HG03342 (cell line): Measurements from ENCODE around the gene NADK.
A peak's percentile ranks its signal among the peaks of the same experiment; 100 is the strongest.

ENCODE experiments used
- ATAC-seq: cut with Tn5 transposase; IDR thresholded peaks from one replicate; pipeline ENCODE4 v1.9.1; 2021; ENCODE audit warnings: mild to moderate bottlenecking, moderate library complexity; ENCODE audit not compliant: unreplicated experiment

The NADK gene

GRCh38 chr1:1788136-1788535, 9.9 kb upstream of the NADK start:
- no peak for ATAC-seq

GRCh38 chr1:1786836-1787605, 8.8 kb upstream of the NADK start:
- no peak for ATAC-seq

GRCh38 chr1:1785666-1786065, 7.4 kb upstream of the NADK start:
- ATAC-seq = no peak

GRCh38 chr1:1784933-1785332, 6.7 kb upstream of the NADK start:
- no peak for ATAC-seq

- no peak for ATAC-seq
Observed at GRCh38 chr1:1783320-1783719, 5.0 kb upstream of the NADK start.

- no peak for ATAC-seq
Observed at GRCh38 chr1:1782399-1783221, 4.3 kb upstream of the NADK start.

- no peak for ATAC-seq
Observed at GRCh38 chr1:1781526-1781903, 3.2 kb upstream of the NADK start.

GRCh38 chr1:1780598-1781525, 2.6 kb upstream of the NADK start:
- ATAC-seq = no peak

- ATAC-seq = no peak
Observed at GRCh38 chr1:1779691-1780597, 1.7 kb upstream of the NADK start.

GRCh38 chr1:1779320-1779675, 1.0 kb upstream of the NADK start:
- ATAC-seq = no peak

GRCh38 chr1:1778663-1779319, 521 bp upstream of the NADK start:
- ATAC-seq = peak; percentile 61

GRCh38 chr1:1777583-1777899, 729 bp downstream of the NADK start:
- no peak for ATAC-seq

- no peak for ATAC-seq
Observed at GRCh38 chr1:1776672-1777582, 1.3 kb downstream of the NADK start.

GRCh38 chr1:1775327-1776226, 2.7 kb downstream of the NADK start:
- ATAC-seq = no peak

GRCh38 chr1:1773874-1774273, 4.4 kb downstream of the NADK start:
- no peak for ATAC-seq

GRCh38 chr1:1771096-1771495, 7.2 kb downstream of the NADK start:
- ATAC-seq = no peak

- no peak for ATAC-seq
Observed at GRCh38 chr1:1770102-1770501, 8.2 kb downstream of the NADK start.
